Lower lobe of right lung (tissue), 2 donors: ENCODE measurements around the gene FPR3. TPM values are rescaled to one million over a fixed set of nuclear protein-coding genes. Genes with fewer than 3 reads are reported as not detected.

ENCODE experiments used
- ATAC-seq, 2 donors: fragments of 200-7000 bp; cut with Tn5 transposase; one replicate each; pipeline ENCODE4 v1.9.1; 2020 to 2022; ENCODE audit warnings: mild to moderate bottlenecking in 2 of 2, moderate library complexity in 2 of 2
- DNase-seq: peaks from one replicate; pipeline ENCODE4 v3.0.0-alpha.2; 2020
- H3K27ac ChIP-seq: fragments of 200-600 bp; one replicate; pipeline ENCODE4 v1.8.0; 2022
- H3K27me3 ChIP-seq: fragments of 200-600 bp; one replicate; pipeline ENCODE4 v1.8.0; 2022; ENCODE audit warnings: low read depth
- H3K36me3 ChIP-seq: fragments of 200-600 bp; one replicate; pipeline ENCODE4 v1.8.0; 2022; ENCODE audit warnings: mild to moderate bottlenecking
- H3K4me1 ChIP-seq: fragments of 200-600 bp; one replicate; pipeline ENCODE4 v1.8.0; 2022
- H3K4me3 ChIP-seq: fragments of 200-600 bp; one replicate; pipeline ENCODE4 v1.8.0; 2022; ENCODE audit warnings: mild to moderate bottlenecking
- H3K9me3 ChIP-seq: fragments of 200-600 bp; one replicate; pipeline ENCODE4 v1.8.0; 2022
- CTCF ChIP-seq: fragments of 200-600 bp; IDR thresholded peaks from one replicate; pipeline ENCODE4 v1.8.0; 2022; ENCODE audit warnings: antibody characterized with exemption, mild to moderate bottlenecking
- intact Hi-C: fragments of 100-400 bp; cut with DNase I; formaldehyde crosslinking; loops from one replicate; pipeline ENCODE4 v1.11.0; 2022
- total RNA-seq: library from RNA; stranded (reverse); fragmentation: NEBNext Ultra II Directional; extraction: Animal tissue kit (Norgen Biotek cat#: 25700); gene quantifications from one replicate; pipeline ENCODE4 v1.2.1, GENCODE V29; 2021
- donor health status: DM: no; HTN: yes; CAD: no; lungs with severe emphysema.

FPR3 gene
- total RNA-seq, 1 donor from 2014 or later = 62.3 TPM

GRCh38 chr19:51792932-51793331 lies 2.0 kb upstream of the FPR3 start:
- no peak overlapping the region for H3K4me3 ChIP-seq
- H3K9me3 ChIP-seq = no peaks in the 10 kb centered on the region
- H3K27me3 ChIP-seq = peaks cover 7% of the 10 kb centered on the region
- ATAC-seq (no peak), DNase-seq (no peak)
- no peak for TF ChIP-seq CTCF
- H3K27ac ChIP-seq = no peak overlapping the region
- H3K36me3 ChIP-seq = no peaks in the 10 kb centered on the region
- intact Hi-C loops = no loop called here
- H3K4me1 ChIP-seq = peaks cover 2% of the 10 kb centered on the region

- no peaks in the 10 kb centered on the region for H3K36me3 ChIP-seq
- H3K27me3 ChIP-seq = peaks cover 7% of the 10 kb centered on the region
- no peak overlapping the region for H3K4me3 ChIP-seq
- no peaks in the 10 kb centered on the region for H3K9me3 ChIP-seq
- no peak overlapping the region for H3K27ac ChIP-seq
- intact Hi-C loops = no loop called here
- DNase-seq = no peak
- peaks cover 12% of the 10 kb centered on the region for H3K4me1 ChIP-seq
- TF ChIP-seq CTCF = no peak
- ATAC-seq = no peak
Measured at GRCh38 chr19:51793994-51794393, 963 bp upstream of the FPR3 start.

GRCh38 chr19:51796195-51796679 lies 1.3 kb downstream of the FPR3 start:
- Histone ChIP-seq H3K36me3 (no peaks in the 10 kb centered on the region), H3K27me3 (no peaks in the 10 kb centered on the region), H3K4me1 (peaks cover 31% of the 10 kb centered on the region), H3K27ac (peak overlapping the region; percentile 88), H3K9me3 (no peaks in the 10 kb centered on the region), H3K4me3 (peak overlapping the region; percentile 39)
- ATAC-seq = peak; percentile 35 to 62
- intact Hi-C loops = no loop called here
- peak; percentile 66 for DNase-seq
- TF ChIP-seq CTCF = no peak

- intact Hi-C loops = no loop called here
- no peaks in the 10 kb centered on the region for H3K27me3 ChIP-seq
- DNase-seq (no peak), ATAC-seq (no peak)
- TF ChIP-seq CTCF = no peak
- peak overlapping the region; percentile 39 for H3K4me3 ChIP-seq
- peaks cover 35% of the 10 kb centered on the region for H3K4me1 ChIP-seq
- H3K27ac ChIP-seq = peak overlapping the region; percentile 88
- H3K36me3 ChIP-seq = no peaks in the 10 kb centered on the region
- no peaks in the 10 kb centered on the region for H3K9me3 ChIP-seq
Measured at GRCh38 chr19:51797480-51797879, 2.5 kb downstream of the FPR3 start.

GRCh38 chr19:51798062-51798461 lies 3.1 kb downstream of the FPR3 start:
- DNase-seq = no peak
- H3K4me3 ChIP-seq = peak overlapping the region; percentile 39

More at GRCh38 chr19:51798062-51798461, 3.1 kb downstream of the FPR3 start:
- no peak for ATAC-seq
- Histone ChIP-seq H3K27me3 (no peaks in the 10 kb centered on the region), H3K27ac (peak overlapping the region; percentile 88), H3K36me3 (no peaks in the 10 kb centered on the region), H3K4me1 (peaks cover 35% of the 10 kb centered on the region), H3K9me3 (no peaks in the 10 kb centered on the region)
- no peak for TF ChIP-seq CTCF
- intact Hi-C loops = no loop called here
